SH-SY5Y (cell line): ENCODE results near the gene BMS1.

Experiments
- GATA2 ChIP-seq: IDR thresholded peaks from 2 replicates; pipeline ENCODE4 v1.6.1; 2011; ENCODE audit warnings: mild to moderate bottlenecking, low read depth, low read length
- GATA3 ChIP-seq: IDR thresholded peaks from 2 replicates; pipeline ENCODE4 v1.6.1; 2011; ENCODE audit warnings: low read depth, mild to moderate bottlenecking, low read length, moderate library complexity

- TF ChIP-seq GATA2 (no peak), GATA3 (no peak)
Measured at GRCh38 chr10:42768581-42769152, 13.9 kb upstream of the BMS1 start.
